CD4-positive, alpha-beta T cell treated with Interleukin-15 for 1 hour (primary cell): ENCODE results near the gene TNFAIP1.

Source experiments
- DNase-seq: peaks from one replicate; pipeline ENCODE4 v3.0.0-alpha.2; 2020

TNFAIP1 gene

GRCh38 chr17:28346746-28347246 lies 11.2 kb downstream of the TNFAIP1 start:
- no peak for DNase-seq

- DNase-seq, result no peak
Observed at GRCh38 chr17:28347261-28347891, 11.8 kb downstream of the TNFAIP1 start.

- DNase-seq, result no peak
Observed at GRCh38 chr17:28348979-28349378, 13.4 kb downstream of the TNFAIP1 start.

- no peak for DNase-seq
Observed at GRCh38 chr17:28350271-28350670, 14.7 kb downstream of the TNFAIP1 start.

GRCh38 chr17:28357061-28357900 lies 21.7 kb downstream of the TNFAIP1 start, which contains the start of gene POLDIP2:
Gene POLDIP2 (minus strand): TSS chr17:28357527. CDS start chr17:28357448, 79 bp downstream.
- DNase-seq, result peak; percentile 96

- DNase-seq, result no peak
Observed at GRCh38 chr17:28357901-28358197, 22.3 kb downstream of the TNFAIP1 start.

- DNase-seq, result no peak
Observed at GRCh38 chr17:28363186-28363585, 27.6 kb downstream of the TNFAIP1 start.

- no peak for DNase-seq
Observed at GRCh38 chr17:28363776-28364650, 28.5 kb downstream of the TNFAIP1 start.

GRCh38 chr17:28364665-28365363 lies 29.3 kb downstream of the TNFAIP1 start, which contains the start of gene SEBOX:
Gene SEBOX (minus strand): TSS chr17:28365199. CDS start chr17:28365151, 48 bp downstream.
- no peak for DNase-seq

GRCh38 chr17:28365487-28365886 lies 29.9 kb downstream of the TNFAIP1 start:
- no peak for DNase-seq

- no peak for DNase-seq
Observed at GRCh38 chr17:28366605-28367004, 31.0 kb downstream of the TNFAIP1 start.

GRCh38 chr17:28367641-28368305 lies 32.2 kb downstream of the TNFAIP1 start:
- no peak for DNase-seq

GRCh38 chr17:28368306-28368831 lies 32.8 kb downstream of the TNFAIP1 start:
- no peak for DNase-seq

GRCh38 chr17:28368915-28369683 lies 33.5 kb downstream of the TNFAIP1 start:
- no peak for DNase-seq

GRCh38 chr17:28369684-28370034 lies 34.1 kb downstream of the TNFAIP1 start:
- DNase-seq, result no peak

- no peak for DNase-seq
Observed at GRCh38 chr17:28370035-28370743, 34.6 kb downstream of the TNFAIP1 start, which contains the start of gene VTN. Gene VTN (minus strand): TSS chr17:28370307. CDS start chr17:28370203, 104 bp downstream.

- no peak for DNase-seq
Observed at GRCh38 chr17:28370744-28371103, 35.2 kb downstream of the TNFAIP1 start.

GRCh38 chr17:28371245-28372202 lies 36.0 kb downstream of the TNFAIP1 start, which contains the start of gene SARM1:
Gene SARM1 (plus strand): TSS chr17:28371694. CDS start chr17:28372033, 339 bp downstream.
- DNase-seq, result peak; percentile 90
